GM19328 (cell line): ENCODE results near the gene ACTL10.
"Not testable (repeated sequence)": the region's sequence is repeated elsewhere in the genome, so short reads cannot be mapped to it uniquely, and the experiment has no call there.

ENCODE experiments used
- ATAC-seq: cut with Tn5 transposase; IDR thresholded peaks from one replicate; pipeline ENCODE4 v1.9.1; 2021; ENCODE audit warnings: mild to moderate bottlenecking, moderate library complexity; ENCODE audit not compliant: unreplicated experiment

Gene ACTL10

GRCh38 chr20:33693741-33694638, 27.2 kb downstream of the ACTL10 start:
- no peak for ATAC-seq

GRCh38 chr20:33694639-33695012, 27.9 kb downstream of the ACTL10 start:
- ATAC-seq, result no peak

GRCh38 chr20:33696448-33696847, 29.7 kb downstream of the ACTL10 start:
- ATAC-seq, result no peak

- ATAC-seq, result no peak
Measured at GRCh38 chr20:33697129-33697528, 30.4 kb downstream of the ACTL10 start.

- ATAC-seq, result not testable (repeated sequence)
Measured at GRCh38 chr20:33698966-33699365, 32.2 kb downstream of the ACTL10 start.

- not testable (repeated sequence) for ATAC-seq
Measured at GRCh38 chr20:33700696-33701441, 34.1 kb downstream of the ACTL10 start.

GRCh38 chr20:33701629-33702450, 35.1 kb downstream of the ACTL10 start:
- ATAC-seq, result no peak

GRCh38 chr20:33702861-33703260, 36.1 kb downstream of the ACTL10 start:
- no peak for ATAC-seq

- ATAC-seq, result no peak
Measured at GRCh38 chr20:33703498-33704137, 36.9 kb downstream of the ACTL10 start.

- no peak for ATAC-seq
Measured at GRCh38 chr20:33704197-33704924, 37.6 kb downstream of the ACTL10 start.

- no peak for ATAC-seq
Measured at GRCh38 chr20:33707668-33708067, 40.9 kb downstream of the ACTL10 start.

GRCh38 chr20:33709398-33709797, 42.7 kb downstream of the ACTL10 start:
- ATAC-seq, result no peak

- ATAC-seq, result no peak
Measured at GRCh38 chr20:33709905-33710541, 43.3 kb downstream of the ACTL10 start.

- no peak for ATAC-seq
Measured at GRCh38 chr20:33710681-33711445, 44.1 kb downstream of the ACTL10 start.

GRCh38 chr20:33711446-33711738, 44.6 kb downstream of the ACTL10 start:
- no peak for ATAC-seq

GRCh38 chr20:33713865-33714367, 47.2 kb downstream of the ACTL10 start:
- no peak for ATAC-seq

GRCh38 chr20:33716498-33716897, 49.8 kb downstream of the ACTL10 start:
- no peak for ATAC-seq
